ENCODE data around the gene GRIN1.

Gene GRIN1

DNA sequence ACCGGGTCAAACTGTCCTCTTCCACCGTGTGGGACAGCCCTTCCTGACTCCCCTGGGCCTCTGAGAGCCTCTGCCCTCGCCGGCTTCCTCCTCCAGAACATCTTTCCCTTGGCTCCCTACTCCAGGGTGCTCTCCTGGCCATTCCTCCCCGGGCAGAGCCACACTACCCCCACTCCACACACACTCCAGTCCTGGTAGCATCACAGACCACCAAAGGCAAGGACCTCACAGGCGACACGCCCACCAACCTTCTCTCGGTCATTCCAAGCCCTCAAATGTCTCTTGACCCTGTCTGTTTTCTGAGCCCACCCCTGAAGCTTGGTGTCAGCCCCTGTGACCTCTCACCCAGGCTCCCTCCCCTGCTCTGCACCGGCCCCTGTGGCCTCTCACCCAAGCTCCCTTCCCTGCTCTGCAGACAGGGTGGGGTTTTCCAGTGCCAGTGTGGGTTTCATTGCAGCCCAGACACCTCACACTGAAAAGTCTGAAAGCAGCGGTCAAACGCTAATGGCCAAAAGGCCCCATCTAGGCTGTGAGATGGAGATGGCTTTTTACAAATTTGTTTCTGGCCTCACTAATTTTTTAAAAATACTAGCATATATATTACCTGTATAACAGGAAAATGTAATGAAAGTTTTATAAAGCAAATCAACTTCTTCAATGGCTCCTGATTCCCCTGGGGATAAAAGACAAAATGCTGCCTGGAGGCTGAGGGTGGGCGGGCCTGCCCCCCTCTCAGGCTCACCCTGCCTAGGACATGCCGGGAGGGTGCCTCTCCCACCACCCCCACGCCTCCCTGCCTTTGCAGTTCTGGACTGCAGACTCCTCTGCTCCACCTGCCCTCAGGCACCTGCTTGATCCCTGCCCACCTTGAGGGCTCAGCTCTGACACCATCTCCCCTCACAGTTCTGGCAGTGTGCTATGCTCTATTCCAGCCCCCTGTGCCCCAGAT, 20.4 kb downstream of the GRIN1 start (continued):
- no peak for TF ChIP-seq ZNF202 (tag by site-specific recombination; IDR thresholded peaks at IDR 0.05; ENCODE audit: borderline replicate concordance)

DNA sequence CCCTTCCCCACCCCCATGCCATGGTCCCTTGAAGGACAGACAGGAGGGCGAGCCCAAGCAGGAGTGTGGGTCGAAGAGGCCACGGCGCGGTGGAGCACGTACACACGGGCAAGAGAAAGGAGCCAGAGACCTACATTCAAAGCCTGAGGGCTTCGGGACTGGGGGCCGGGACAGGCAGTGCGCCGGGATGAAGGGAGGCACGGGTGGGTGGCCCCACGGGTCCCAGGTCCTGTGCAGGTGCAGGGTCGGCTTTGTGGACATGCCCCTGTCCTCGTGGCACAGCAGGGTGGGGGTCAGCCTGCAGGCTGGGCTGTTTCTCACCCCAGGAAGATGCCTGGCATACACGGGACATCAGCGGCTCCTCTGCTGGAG, 21.1 kb downstream of the GRIN1 start:
- TF ChIP-seq ZBTB20 (tag by site-specific recombination; IDR thresholded peaks at IDR 0.05), result no peak
- no peaks in the 10 kb centered on the region for H3K4me1 ChIP-seq (ENCODE audit: control insufficient read depth, insufficient read depth, low read length)
- H3K4me3 ChIP-seq (ENCODE audit: low read depth, low read length), result no peak overlapping the region
- POLR2A ChIA-PET, result interaction anchor here (1.3 kb wide), 1 partner anchor 30 kb away, joined by 3 read pairs; no protein-coding TSS in a partner anchor
- H3K9me3 ChIP-seq (ENCODE audit: control insufficient read depth, insufficient read depth, low read depth, low read length), result no peaks in the 10 kb centered on the region
- H3K27ac ChIP-seq (ENCODE audit: extremely low read depth, low read depth, low read length), result no peak overlapping the region
- CTCF ChIA-PET, result interaction anchor here (2.1 kb wide), 1 partner anchor 77 kb away, joined by 5 read pairs; no protein-coding TSS in a partner anchor
- H3K36me3 ChIP-seq (ENCODE audit: control insufficient read depth in 2 of 2, insufficient read depth in 1 of 2, low read length in 2 of 2), result no peaks in the 10 kb centered on the region

- Histone ChIP-seq H3K27ac (ENCODE audit: extremely low read depth, low read depth, low read length) (no peak overlapping the region), H3K4me3 (ENCODE audit: low read depth, low read length) (no peak overlapping the region), H3K9me3 (ENCODE audit: control insufficient read depth, insufficient read depth, low read depth, low read length) (no peaks in the 10 kb centered on the region), H3K36me3 (ENCODE audit: control insufficient read depth in 2 of 2, insufficient read depth in 1 of 2, low read length in 2 of 2) (no peaks in the 10 kb centered on the region), H3K4me1 (ENCODE audit: control insufficient read depth, insufficient read depth, low read length) (no peaks in the 10 kb centered on the region)
- ChIA-PET POLR2A (interaction anchor here (1.3 to 2.5 kb wide), 2 partner anchors 31 kb away, joined by 3 to 7 read pairs; no protein-coding TSS in a partner anchor), CTCF (interaction anchor here (0.6 to 2.1 kb wide), 3 partner anchors 9 to 76 kb away, joined by 4 to 5 read pairs (median 4); no protein-coding TSS in a partner anchor)
- TF ChIP-seq ZNF623 (tag by site-specific recombination; IDR thresholded peaks at IDR 0.05) (no peak), ZNF132 (tag by site-specific recombination; IDR thresholded peaks at IDR 0.05; ENCODE audit: borderline replicate concordance) (no peak), ZBTB26 (tag by site-specific recombination; optimal IDR thresholded peaks at IDR 0.05) (no peak), KLF10 (tag by site-specific recombination; IDR thresholded peaks at IDR 0.05) (no peak), AEBP2 (tag by site-specific recombination; IDR thresholded peaks at IDR 0.05; ENCODE audit: borderline replicate concordance) (no peak), ZNF280D (tag by site-specific recombination; IDR thresholded peaks at IDR 0.05) (no peak), GLI4 (tag by site-specific recombination; IDR thresholded peaks at IDR 0.05) (no peak), ZNF76 (tag by site-specific recombination; IDR thresholded peaks at IDR 0.05; ENCODE audit: borderline replicate concordance, low read depth) (no peak), PRDM1 (tag by site-specific recombination; IDR thresholded peaks at IDR 0.05) (no peak), ZBTB7A (tag by site-specific recombination; IDR thresholded peaks at IDR 0.05; ENCODE audit: low read depth) (no peak)
Measured at GRCh38 chr9:137160716-137161557, 22.0 kb downstream of the GRIN1 start.

All from HEK293 (cell line).